ENCODE measurements around the gene PWWP2B. TPM values are rescaled to one million over a fixed set of nuclear protein-coding genes. Genes with fewer than 3 reads are reported as not detected.

The PWWP2B gene
- total and polyA plus RNA-seq, 2 of the 4 experiments (the other 2 are of a cell fraction), result 1.7 to 2.2 TPM

GRCh38 chr10:132408823-132409666 is 12.0 kb downstream of the PWWP2B start:
- ChIA-PET CTCF (interaction anchor here (0.6 kb wide), 1 partner anchor 89 kb away, joined by 4 read pairs; no protein-coding TSS in a partner anchor), POLR2A (ENCODE audit: unreplicated experiment) (no interaction called here)
- Histone ChIP-seq H2AFZ (replicated peaks; ENCODE audit: low read length, poor library complexity) (no peak overlapping the region), H3K4me2 (ENCODE audit: low read depth, low read length) (no peak overlapping the region), H2BK120ac (ENCODE audit: low read depth, low read length) (no peak overlapping the region), H3K79me1 (ENCODE audit: low read depth in 1 of 2, low read length in 2 of 2) (peaks cover 0 to 16% of the 10 kb centered on the region in 2 experiments; a peak in 3 of 4 replicates), H3K9me3 (ENCODE audit: control insufficient read depth, insufficient read depth, low read length) (no peaks in the 10 kb centered on the region), H3K23ac (ENCODE audit: low read depth, low read length) (no peak overlapping the region), H3K4ac (ENCODE audit: low read depth, low read length) (no peak overlapping the region), H3K36me3 (ENCODE audit: control insufficient read depth, insufficient read depth, low read length) (peaks cover 18% of the 10 kb centered on the region; the same call in 1 of the 2 replicates), H2AK5ac (ENCODE audit: low read depth, low read length) (no peak overlapping the region), H2BK20ac (ENCODE audit: low read depth, low read length) (no peak overlapping the region), H3K4me3 (ENCODE audit: insufficient read depth, low read depth, low read length) (no peak overlapping the region), H3K27me3 (ENCODE audit: control insufficient read depth, insufficient read depth, low read length) (no peaks in the 10 kb centered on the region), H3K9ac (ENCODE audit: low read depth, low read length) (no peak overlapping the region), H4K5ac (ENCODE audit: low read depth, low read length) (no peak overlapping the region), H3K9me1 (ENCODE audit: insufficient read depth, low read length) (peaks cover 2% of the 10 kb centered on the region; the same call in 1 of the 2 replicates), H4K8ac (ENCODE audit: low read depth in 2 of 2, low read length in 2 of 2) (no peak overlapping the region), H2AK9ac (replicated peaks; ENCODE audit: low read depth, low read length, poor library complexity) (peak overlapping the region; percentile 28), H3K18ac (ENCODE audit: low read depth, low read length) (no peak overlapping the region), H3K4me1 (ENCODE audit: control insufficient read depth, insufficient read depth, low read length) (peaks cover 6% of the 10 kb centered on the region; the same call in 1 of the 2 replicates), H3K14ac (replicated peaks; ENCODE audit: low read depth, low read length) (no peak overlapping the region), H3K56ac (ENCODE audit: extremely low read depth, insufficient read depth, low read length) (no peak overlapping the region), H2BK15ac (ENCODE audit: low read depth, low read length) (no peak overlapping the region), H3K27ac (ENCODE audit: insufficient read depth, low read length) (no peak overlapping the region), H4K20me1 (ENCODE audit: insufficient read depth, low read length) (0 out of 2 replicates have a peak, but pooled peaks cover 7% of the 10 kb centered on the region), H4K91ac (ENCODE audit: insufficient read depth, low read depth, low read length) (no peak overlapping the region), H2BK5ac (ENCODE audit: low read depth, low read length, poor library complexity, severe bottlenecking) (no peak overlapping the region)
- in situ Hi-C loops (cut with MboI; ENCODE audit: low sequenced_read_pairs) (no loop called here), intact Hi-C loops (cut with micrococcal nuclease) (no loop called here), dilution Hi-C loops (cut with HindIII; ENCODE audit: low sequenced_read_pairs, unreplicated experiment) (no loop called here)
- no peak for DNase-seq
- TF ChIP-seq BHLHE40 (IDR thresholded peaks at IDR 0.05; ENCODE audit: low read depth, low read length), result no peak
- TF ChIP-seq MXI1 (IDR thresholded peaks at IDR 0.05; ENCODE audit: borderline replicate concordance, low read depth, low read length), result no peak
- no peak for TF ChIP-seq USF2 (IDR thresholded peaks at IDR 0.05; ENCODE audit: low read depth, low read length)
- no peak for TF ChIP-seq ELK1 (IDR thresholded peaks at IDR 0.05; ENCODE audit: borderline replicate concordance, low read depth, low read length)
- BruUV-seq (replicated peaks), result no TSS peak
- 92% methylated on average over 9 of the region's 27 CpGs; no CpG with 5 or more reads in 1 of the 2 experiments for WGBS, 2 experiments (ENCODE audit: extremely low coverage in 2 of 2, insufficient read length in 1 of 2)
- no peak for ATAC-seq (ENCODE audit: low read depth)

Data from IMR-90 (cell line).